GM12878 (cell line): ENCODE measurements around the gene FZD10.

Experiments
- ATF7 ChIP-seq: fragments of 450-650 bp; IDR thresholded peaks from 2 replicates; pipeline ENCODE4 v1.6.1; 2016; ENCODE audit warnings: low read depth, mild to moderate bottlenecking
- CTCF ChIP-seq, 3 experiments: IDR thresholded peaks in 2 of 3; conservative IDR thresholded peaks in 1 of 3; 2 replicates each; pipeline ENCODE4 v1.5.1; 2011; ENCODE audit warnings: low read depth in 3 of 3, low read length in 3 of 3, mild to moderate bottlenecking in 3 of 3, control low read depth in 2 of 3, moderate library complexity in 2 of 3, inconsistent platforms in 1 of 3, mixed read lengths in 1 of 3; ENCODE audit not compliant: control insufficient read depth in 2 of 3, insufficient read depth in 1 of 3; ENCODE audit errors: extremely low read depth in 1 of 3
- KLF5 ChIP-seq: fragments of 450-650 bp; IDR thresholded peaks from 2 replicates; pipeline ENCODE4 v1.6.1; 2014; ENCODE audit warnings: mild to moderate bottlenecking; ENCODE audit not compliant: partially characterized antibody
- MAX ChIP-seq: IDR thresholded peaks from 2 replicates; pipeline ENCODE4 v1.6.1; 2012; ENCODE audit warnings: low read depth, low read length, improper control_type of control experiment
- PAX5 ChIP-seq: IDR thresholded peaks from 2 replicates; pipeline ENCODE4 v1.6.1; 2011; ENCODE audit warnings: low read depth, low read length, borderline replicate concordance
- SMARCA5 ChIP-seq: fragments of 450-650 bp; IDR thresholded peaks from 2 replicates; pipeline ENCODE4 v1.6.1; 2017; ENCODE audit warnings: mild to moderate bottlenecking
- TCF7 ChIP-seq: IDR thresholded peaks from 2 replicates; pipeline ENCODE4 v1.6.1; 2014; ENCODE audit warnings: antibody characterized with exemption, borderline replicate concordance
- YY1 ChIP-seq: IDR thresholded peaks from 2 replicates; pipeline ENCODE4 v1.6.1; 2011; ENCODE audit warnings: low read depth, mild to moderate bottlenecking, low read length
- ZNF207 ChIP-seq: fragments of 450-650 bp; IDR thresholded peaks from 2 replicates; pipeline ENCODE4 v1.6.1; 2014; ENCODE audit warnings: antibody characterized with exemption, mild to moderate bottlenecking, borderline replicate concordance
- TF ChIP-seq, protein P1 (sequence below): IDR thresholded peaks from 2 replicates; pipeline ENCODE4 v1.6.1; 2011; ENCODE audit warnings: low read depth, mild to moderate bottlenecking, low read length, moderate library complexity, borderline replicate concordance; ENCODE audit errors: extremely low read depth

- TF ChIP-seq CTCF (IDR thresholded peaks at IDR 0.05 in 2 of 3, conservative IDR thresholded peaks at IDR 0.05 in 1 of 3; ENCODE audit: control insufficient read depth in 2 of 3, extremely low read depth in 1 of 3, insufficient read depth in 1 of 3, low read depth in 3 of 3, low read length in 3 of 3) (no peak), ZNF207 (no peak), TCF7 (no peak), ATF7 (no peak), SMARCA5 (no peak), YY1 (no peak), MAX (no peak), PAX5 (no peak), KLF5 (no peak)
- TF ChIP-seq, protein P1, sequence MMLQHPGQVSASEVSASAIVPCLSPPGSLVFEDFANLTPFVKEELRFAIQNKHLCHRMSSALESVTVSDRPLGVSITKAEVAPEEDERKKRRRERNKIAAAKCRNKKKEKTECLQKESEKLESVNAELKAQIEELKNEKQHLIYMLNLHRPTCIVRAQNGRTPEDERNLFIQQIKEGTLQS, result no peak
Observed at GRCh38 chr12:130161261-130162243, 712 bp upstream of the FZD10 start.
